ENCODE measurements around the gene DPY19L1.
"Not testable (repeated sequence)": the region's sequence is repeated elsewhere in the genome, so short reads cannot be mapped to it uniquely, and the experiment has no call there.

The DPY19L1 gene

DNA sequence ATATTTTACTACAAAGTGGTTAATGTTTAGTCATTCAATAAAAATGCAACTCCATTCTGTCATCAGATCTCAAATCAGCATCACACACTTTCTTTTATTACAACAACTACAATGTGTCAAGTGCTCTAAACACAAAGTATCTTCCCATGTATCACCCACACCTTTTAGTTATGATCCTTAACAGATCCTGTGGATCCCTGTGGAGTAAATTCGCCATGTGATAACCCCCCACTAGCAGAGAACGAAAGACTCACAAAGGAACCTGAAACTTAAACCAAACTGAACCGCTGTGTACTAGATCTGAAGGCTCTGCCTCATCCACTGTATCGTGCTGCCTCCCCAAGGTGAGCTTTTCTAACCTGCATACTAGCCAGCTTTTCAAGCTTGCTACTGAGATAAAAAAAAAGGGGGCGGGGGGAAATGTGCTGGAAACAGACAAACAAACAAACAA is 1.7 kb downstream of the DPY19L1 start:
- no peak for DNase-seq (ENCODE audit: low read depth, low spot score)

DNA sequence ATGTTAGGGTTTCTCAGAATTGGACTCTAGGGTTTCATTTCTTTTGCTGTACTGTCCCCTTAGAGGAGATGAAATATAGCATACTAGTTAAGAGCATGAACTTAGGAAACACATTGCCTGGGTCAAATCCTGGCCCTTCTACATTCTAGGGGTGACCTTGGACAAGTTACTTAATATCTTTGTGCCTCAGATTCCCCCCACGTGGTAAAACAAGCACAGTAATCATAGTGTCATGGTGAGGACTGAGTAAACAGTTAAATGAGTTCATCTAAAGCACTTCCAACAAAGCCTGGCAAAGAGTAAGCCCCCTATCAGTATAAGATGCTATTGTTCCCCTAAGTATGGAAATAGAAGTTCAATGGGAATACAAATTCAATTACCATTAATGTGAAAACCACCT is 5.1 kb downstream of the DPY19L1 start:
- no peak for DNase-seq (ENCODE audit: low read depth, low spot score)

DNA sequence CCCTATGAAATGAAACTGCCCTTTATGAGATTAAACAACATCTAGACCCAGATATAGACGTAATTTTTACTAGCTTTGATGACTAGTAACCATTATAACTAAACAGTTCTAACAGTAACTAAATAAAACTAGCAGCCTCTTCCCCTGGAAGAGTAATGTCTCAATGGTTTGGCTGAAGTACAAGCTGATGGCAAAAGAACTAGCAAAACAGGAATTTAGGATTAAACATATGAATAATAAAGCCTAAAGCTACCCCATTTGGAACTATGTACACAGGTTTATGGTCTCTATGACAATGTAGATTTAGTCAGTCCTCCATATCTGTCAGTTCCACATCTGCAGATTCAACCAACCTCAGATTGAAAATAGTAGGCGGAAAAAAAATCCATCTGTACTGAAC is 6.4 kb downstream of the DPY19L1 start:
- DNase-seq (ENCODE audit: low read depth, low spot score): no peak

DNA sequence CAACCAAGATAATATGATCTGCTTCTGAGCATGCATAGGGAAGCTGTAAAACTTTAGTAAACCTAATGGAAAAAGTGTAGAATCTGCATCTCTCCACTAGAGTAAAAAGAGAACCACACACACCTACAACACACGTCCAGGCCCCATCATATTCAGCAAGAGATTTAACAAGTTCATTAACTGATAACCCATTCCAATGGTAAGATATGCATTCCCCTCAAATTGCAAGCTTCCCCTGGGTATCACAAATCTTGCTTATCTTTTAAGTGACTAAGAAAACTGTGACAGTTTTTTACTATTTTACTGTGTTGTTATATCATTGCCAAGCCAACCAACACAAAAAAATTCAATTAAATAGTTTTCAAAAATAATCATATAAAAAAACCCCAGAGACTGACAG is 8.0 kb downstream of the DPY19L1 start:
- no peak for DNase-seq (ENCODE audit: low read depth, low spot score)

DNA sequence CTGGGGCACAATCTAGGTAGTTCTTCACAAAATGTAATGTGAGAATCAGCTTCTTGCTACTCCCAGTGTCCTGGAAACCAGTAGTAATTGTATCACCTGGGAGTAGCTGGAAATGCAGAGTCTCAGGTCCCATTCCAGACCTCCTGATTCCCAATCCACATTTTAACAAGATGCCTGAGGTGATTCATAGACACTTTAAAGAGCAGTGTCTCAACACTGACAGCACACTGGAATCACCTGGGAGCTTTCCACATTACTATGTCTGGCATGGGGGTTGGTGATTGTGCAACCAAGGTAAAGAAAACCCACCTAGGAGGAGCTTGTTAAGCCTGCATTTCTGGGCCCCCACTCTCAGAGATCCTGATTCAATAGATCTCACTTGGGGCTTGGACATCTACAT is 11.1 kb downstream of the DPY19L1 start:
- DNase-seq (ENCODE audit: low read depth, low spot score): no peak

GRCh38 chr7:35025369-35025870 is 11.9 kb downstream of the DPY19L1 start:
- DNase-seq (ENCODE audit: low read depth, low spot score): no peak

DNA sequence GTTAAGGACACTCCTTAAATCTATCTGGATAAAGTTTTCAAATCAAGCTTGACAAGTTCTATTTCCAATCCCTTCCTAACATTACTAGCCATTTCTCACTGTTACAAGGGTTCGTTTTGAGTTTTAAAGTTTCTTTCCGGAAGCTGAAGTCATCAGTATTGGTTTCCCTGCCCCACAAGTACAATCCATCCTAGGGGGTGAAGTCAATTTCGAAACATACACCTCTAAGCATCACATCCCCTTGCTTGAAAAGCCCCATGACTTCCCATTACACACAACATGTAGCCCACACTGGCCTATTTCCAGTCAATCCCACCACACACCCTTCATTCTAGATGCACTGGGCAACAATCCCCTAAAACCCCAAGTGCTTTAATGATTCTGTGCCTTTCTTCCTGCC is 13.0 kb downstream of the DPY19L1 start:
- no peak for DNase-seq (ENCODE audit: low read depth, low spot score)

DNA sequence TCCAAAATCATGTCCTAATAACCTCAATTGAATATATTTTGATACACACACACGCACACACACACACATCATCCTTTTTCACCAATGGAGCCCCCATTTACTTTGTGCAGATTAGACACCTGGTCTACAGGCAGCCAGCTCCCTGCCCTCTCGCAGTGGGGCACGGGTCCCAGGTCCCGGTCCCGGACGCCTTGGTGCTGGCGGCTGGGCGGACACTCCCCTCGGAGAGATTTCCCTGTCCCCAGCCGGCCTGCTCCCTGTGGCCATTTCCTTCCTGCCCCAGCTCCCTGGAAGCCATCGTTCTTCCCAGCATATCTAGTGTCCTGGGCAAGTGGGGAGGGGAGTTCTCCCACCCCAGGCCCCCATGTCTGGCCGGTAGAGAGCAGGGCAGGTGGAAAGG is 14.6 kb downstream of the DPY19L1 start:
- DNase-seq (ENCODE audit: low read depth, low spot score): no peak

GRCh38 chr7:35021445-35021844 is 15.8 kb downstream of the DPY19L1 start:
- no peak for DNase-seq (ENCODE audit: low read depth, low spot score)

DNA sequence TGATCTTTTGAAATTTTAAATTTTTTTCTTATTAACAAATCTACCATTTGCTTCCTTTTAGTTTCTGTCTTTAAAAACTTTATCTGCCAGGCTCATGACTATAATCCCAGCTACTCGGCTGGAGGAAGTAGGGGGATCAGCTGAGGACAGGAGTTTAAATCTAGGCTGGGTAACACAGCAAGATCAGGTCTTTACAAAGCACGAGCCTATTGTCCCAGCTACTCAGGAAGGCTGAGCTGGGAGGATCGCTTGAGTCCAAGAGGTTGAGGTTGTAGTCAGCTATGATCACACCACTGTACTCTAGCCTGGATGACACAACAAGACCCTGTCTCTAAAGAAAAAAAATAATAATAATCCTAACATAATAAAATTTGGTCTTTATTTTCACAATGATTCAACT is 17.5 kb downstream of the DPY19L1 start:
- DNase-seq (ENCODE audit: low read depth, low spot score): no peak

DNA sequence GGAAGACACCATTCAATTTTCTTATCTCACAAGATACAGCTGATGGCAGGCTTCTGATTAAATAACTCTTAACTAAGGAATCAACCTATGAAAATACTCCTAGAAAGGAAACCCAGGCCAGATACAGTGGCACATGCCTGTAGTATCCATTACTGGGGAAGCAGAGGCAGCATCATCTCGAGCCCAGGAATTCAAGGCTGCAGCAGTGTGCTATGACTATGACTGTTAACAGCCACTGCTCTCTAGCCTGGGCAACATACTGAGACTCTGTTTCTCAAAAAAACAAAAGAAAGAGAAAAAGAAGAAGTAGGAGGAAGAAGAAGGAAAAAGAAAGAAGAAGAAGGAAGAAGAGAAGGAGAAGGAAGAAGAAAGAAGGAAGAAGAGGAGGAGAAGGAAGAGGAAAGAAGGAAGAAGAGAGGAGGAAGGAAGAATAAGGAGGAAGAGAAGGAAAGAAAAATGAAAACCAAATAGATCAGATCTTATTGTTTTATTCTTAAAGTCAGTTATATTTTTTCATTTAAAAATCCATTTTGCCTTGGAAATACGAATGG is 18.0 kb downstream of the DPY19L1 start:
- DNase-seq (ENCODE audit: low read depth, low spot score): no peak

DNA sequence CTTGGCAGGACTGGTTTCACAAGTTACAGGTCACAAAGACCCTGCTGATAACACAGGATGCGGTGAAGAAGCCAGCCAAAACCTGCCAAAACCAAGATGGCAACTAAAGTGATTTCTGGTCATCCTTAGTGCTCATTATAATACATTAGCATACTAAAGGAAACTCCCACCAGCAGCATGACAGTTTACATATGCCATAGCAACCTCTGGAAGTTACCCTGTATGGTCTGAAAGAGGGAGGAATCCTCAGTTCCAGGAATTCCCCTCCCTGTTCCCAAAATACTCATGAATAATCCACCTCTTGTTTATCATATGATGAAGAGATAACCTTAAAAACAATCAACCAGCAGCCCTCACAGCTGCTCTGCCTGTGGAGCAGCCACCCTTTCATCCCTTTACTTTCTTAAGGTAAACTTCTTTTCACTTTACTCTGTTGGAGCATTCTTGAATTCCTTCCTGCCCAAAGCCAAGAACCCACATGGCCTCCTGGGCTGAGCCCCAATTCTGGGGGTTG is 21.9 kb downstream of the DPY19L1 start:
- no peak for DNase-seq (ENCODE audit: low read depth, low spot score)

GRCh38 chr7:35012160-35012559 is 25.1 kb downstream of the DPY19L1 start:
- no peak for DNase-seq (ENCODE audit: low read depth, low spot score)

- DNase-seq (ENCODE audit: low read depth, low spot score): no peak
Measured at GRCh38 chr7:35011085-35011484, 26.2 kb downstream of the DPY19L1 start.

DNA sequence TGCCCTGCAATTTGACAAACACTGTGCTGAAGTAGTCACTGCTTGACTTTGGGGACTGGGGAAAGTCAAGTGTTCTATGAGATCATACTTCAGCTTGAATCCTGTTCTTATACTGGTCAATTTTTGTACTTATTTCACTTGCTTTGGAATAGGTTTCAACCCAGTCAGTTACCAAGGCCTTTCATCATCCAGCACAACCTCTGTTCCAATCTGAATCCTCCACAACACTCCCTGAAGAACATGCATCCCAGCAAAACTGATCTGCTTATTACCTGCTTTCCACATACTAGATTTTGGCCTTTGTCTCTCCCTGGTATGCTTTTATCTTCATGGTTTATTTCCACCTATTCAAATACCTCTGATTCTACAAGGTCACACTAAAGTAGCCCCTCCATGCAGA is 29.5 kb downstream of the DPY19L1 start:
- DNase-seq (ENCODE audit: low read depth, low spot score): no peak

DNA sequence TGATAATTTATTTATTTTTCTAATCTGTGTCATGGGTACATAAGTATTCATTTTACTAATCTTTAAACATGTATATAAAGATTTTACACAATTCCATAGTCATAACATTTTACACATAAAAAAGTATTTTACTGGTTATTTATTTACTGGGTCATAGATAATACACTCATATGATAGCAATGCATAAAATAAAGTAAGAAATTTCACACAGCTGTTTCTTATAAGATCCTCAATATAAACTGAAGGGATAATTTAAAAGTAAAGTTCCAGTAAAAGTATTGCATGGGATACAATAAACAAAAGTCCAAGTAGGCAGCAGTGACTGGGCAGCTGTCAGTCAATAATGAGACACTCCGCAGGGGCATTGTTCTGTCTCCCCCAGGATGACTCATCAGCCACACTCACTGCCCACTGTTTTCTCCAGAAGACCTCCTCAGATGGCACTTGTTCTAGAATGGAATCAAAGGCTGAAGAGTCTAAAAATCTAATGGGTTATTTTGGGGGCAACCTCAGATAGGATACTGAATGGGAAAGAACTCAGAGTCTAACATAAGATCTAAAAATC is 32.7 kb downstream of the DPY19L1 start:
- no peak for DNase-seq (ENCODE audit: low read depth, low spot score)

DNA sequence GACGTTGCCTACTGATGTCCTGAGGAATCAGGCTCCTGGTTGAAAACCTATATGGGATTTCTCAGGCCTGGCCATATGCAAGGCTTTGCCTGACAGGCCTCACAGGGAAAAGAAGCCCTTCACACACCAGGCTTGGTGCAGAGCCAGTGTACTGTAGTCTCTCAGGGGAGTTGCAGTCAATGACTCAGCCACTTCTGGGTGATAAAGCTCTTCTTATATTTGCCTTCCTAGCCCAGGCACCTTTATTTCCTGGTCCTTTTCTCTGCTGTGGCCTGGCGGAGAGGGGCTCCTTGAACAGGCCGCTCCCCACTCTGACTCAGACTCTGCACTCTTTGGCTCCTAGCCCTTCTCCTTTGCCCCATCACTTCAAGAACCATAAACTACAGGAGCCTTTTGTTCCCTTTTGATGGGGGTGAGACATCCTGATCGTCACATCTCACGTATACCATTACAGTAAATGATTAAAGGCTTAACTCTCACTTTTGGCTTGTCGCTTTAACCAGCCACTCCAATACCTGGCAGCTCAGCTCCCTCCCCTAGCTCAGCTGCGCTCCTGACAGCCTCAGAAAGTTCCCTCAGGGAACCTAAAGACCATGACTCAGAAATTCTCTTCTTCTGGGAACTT is 33.5 kb downstream of the DPY19L1 start:
- DNase-seq (ENCODE audit: low read depth, low spot score): no peak

GRCh38 chr7:35003177-35003650 is 34.1 kb downstream of the DPY19L1 start:
- DNase-seq (ENCODE audit: low read depth, low spot score): not testable (repeated sequence)

GRCh38 chr7:34998335-34998734 is 39.0 kb downstream of the DPY19L1 start:
- DNase-seq (ENCODE audit: low read depth, low spot score): not testable (repeated sequence)

GRCh38 chr7:34996423-34997090 is 40.7 kb downstream of the DPY19L1 start:
- not testable (repeated sequence) for DNase-seq (ENCODE audit: low read depth, low spot score)

DNA sequence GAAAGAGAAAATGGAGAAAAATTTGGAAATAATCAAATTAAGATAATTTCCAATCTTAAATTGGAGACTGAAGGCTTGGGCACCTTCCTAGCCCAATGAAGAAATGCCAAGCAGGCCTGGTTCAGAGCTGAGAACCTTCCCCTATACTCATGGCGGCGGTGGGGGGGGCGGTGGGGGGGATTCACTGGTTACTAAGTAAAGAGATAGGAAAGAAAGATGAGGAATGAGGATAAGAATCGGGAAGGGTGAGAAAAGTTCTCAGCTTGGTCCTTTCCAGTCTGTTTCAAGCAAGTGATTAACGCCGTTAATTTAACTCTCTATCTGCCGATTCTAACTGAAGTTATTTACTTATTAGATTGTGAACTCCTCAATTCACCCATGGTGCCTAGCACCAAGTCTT is 41.5 kb downstream of the DPY19L1 start:
- DNase-seq (ENCODE audit: low read depth, low spot score): no peak
